Prostate gland (tissue), 2 donors: ENCODE data around the gene NPY2R.

ENCODE experiments used
- CTCF ChIP-seq, 4 experiments: fragments of 200-600 bp in 2 of 4; fragments of 450-650 bp in 2 of 4; sonication (generic) in 2 of 4; IDR thresholded peaks; 1 replicate in 3 of 4; 2 replicates in 1 of 4; pipeline ENCODE4 v1.5.1; 2016 to 2019; ENCODE audit warnings: antibody characterized with exemption in 4 of 4, mild to moderate bottlenecking in 2 of 4, moderate library complexity in 2 of 4
- POLR2AphosphoS5 ChIP-seq: sonication (generic); formaldehyde crosslinking; IDR thresholded peaks from one replicate; pipeline ENCODE4 v1.6.1; 2017; ENCODE audit warnings: antibody characterized with exemption

GRCh38 chr4:155173371-155173770 lies 35.1 kb upstream of the NPY2R start:
- TF ChIP-seq CTCF (IDR thresholded peaks at IDR 0.05) (no peak), POLR2AphosphoS5 (no peak)
